IMR-90 (cell line): ENCODE measurements around the gene ATP13A1.

Experiments used
- BHLHE40 ChIP-seq: fragments of 150-350 bp; IDR thresholded peaks from 2 replicates; pipeline ENCODE4 v1.6.1; 2016; ENCODE audit warnings: mild to moderate bottlenecking, low read depth, low read length
- CTCF ChIP-seq: conservative IDR thresholded peaks from 2 replicates; pipeline ENCODE4 v1.5.1; 2012; ENCODE audit warnings: mild to moderate bottlenecking, low read depth, low read length, improper control_type of control experiment
- POLR2A ChIP-seq: IDR thresholded peaks from 2 replicates; pipeline ENCODE4 v1.6.1; 2012; ENCODE audit warnings: mild to moderate bottlenecking, low read depth, low read length
- RFX5 ChIP-seq: IDR thresholded peaks from 2 replicates; pipeline ENCODE4 v1.8.0; 2012; ENCODE audit warnings: low read depth, mild to moderate bottlenecking, low read length, moderate library complexity

DNA sequence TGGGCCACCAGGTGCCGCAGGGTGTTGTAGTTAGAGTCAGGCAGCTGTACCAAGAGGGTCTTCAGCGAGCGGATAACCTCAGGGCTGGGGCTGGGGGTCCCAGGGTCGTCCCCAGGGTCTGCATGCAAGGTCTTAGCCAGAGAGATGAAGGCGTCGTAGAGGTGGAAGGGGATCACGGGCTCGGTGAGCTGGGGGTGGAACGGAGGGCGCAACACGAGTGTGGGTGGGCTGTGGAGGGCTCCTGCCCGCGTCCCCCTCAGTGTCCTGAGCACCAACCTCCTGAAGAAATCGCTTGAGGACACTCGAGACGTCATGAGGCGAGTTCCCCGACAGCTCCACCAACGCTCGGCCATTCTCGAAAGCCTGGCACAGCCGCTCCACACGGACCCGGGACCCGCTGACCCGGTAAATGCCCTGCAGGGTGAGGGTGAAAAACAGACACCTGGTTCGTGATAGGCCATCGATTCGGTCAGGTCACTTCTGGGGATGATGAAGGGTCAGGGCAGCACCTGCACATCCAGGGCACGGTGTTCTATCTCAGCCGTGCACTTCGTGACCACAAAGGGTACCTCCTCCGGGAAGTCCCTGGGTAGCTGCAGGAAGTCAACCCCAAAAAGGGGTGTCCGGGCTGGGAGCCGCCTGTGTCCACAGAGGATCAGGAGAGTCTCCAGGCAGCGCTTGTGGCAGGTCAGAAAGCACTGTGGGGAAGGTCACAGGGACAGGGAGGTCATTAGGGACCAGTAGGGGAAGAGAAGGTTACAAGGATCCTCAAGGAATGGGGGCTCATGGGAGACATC is 28.8 kb downstream of the ATP13A1 start:
- TF ChIP-seq CTCF: no peak
- TF ChIP-seq BHLHE40: no peak
- no peak for TF ChIP-seq RFX5
- no peak for TF ChIP-seq POLR2A
